NB4 (cell line): Measurements from ENCODE around the gene RASL11A.
"Not testable (repeated sequence)": the region's sequence is repeated elsewhere in the genome, so short reads cannot be mapped to it uniquely, and the experiment has no call there.

Experiments
- CTCF ChIP-seq: IDR thresholded peaks from one replicate; pipeline ENCODE4 v1.5.1; 2012; ENCODE audit warnings: low read depth, low read length
- MAX ChIP-seq: IDR thresholded peaks from 2 replicates; pipeline ENCODE4 v1.6.1; 2011; ENCODE audit warnings: low read depth, low read length
- POLR2A ChIP-seq: IDR thresholded peaks from 2 replicates; pipeline ENCODE4 v1.6.1; 2011; ENCODE audit warnings: mild to moderate bottlenecking; ENCODE audit not compliant: insufficient read length; ENCODE audit errors: extremely low read depth

GRCh38 chr13:27300406-27300805 lies 29.8 kb downstream of the RASL11A start:
- not testable (repeated sequence) for TF ChIP-seq POLR2A, CTCF, MAX
